Endometrium (tissue), 2 donors: ENCODE measurements around the gene SNRPD3.
A peak's percentile ranks its signal among the peaks of the same experiment; 100 is the strongest.

Experiments
- FAIRE-seq: peaks from 2 replicates; lab custom pipeline; 2012; peaks lifted over from hg19 to GRCh38; lab: Jason Lieb, UNC
- donor health status: control.
- donor health status: control.

Gene SNRPD3

GRCh38 chr22:24567668-24568067 lies 11.9 kb downstream of the SNRPD3 start:
- no peak for FAIRE-seq

- no peak for FAIRE-seq
These were observed 15.5 kb downstream of the SNRPD3 start for GRCh38 chr22:24571266-24571665.

- no peak for FAIRE-seq
These were observed 21.0 kb downstream of the SNRPD3 start for GRCh38 chr22:24576778-24577177.

GRCh38 chr22:24578355-24579257 lies 22.8 kb downstream of the SNRPD3 start:
- no peak for FAIRE-seq

- FAIRE-seq, result peak; percentile 99
These were observed 23.4 kb downstream of the SNRPD3 start for GRCh38 chr22:24579258-24579601.

GRCh38 chr22:24580276-24580675 lies 24.5 kb downstream of the SNRPD3 start:
- FAIRE-seq, result no peak

GRCh38 chr22:24582056-24582814 lies 26.4 kb downstream of the SNRPD3 start:
- no peak for FAIRE-seq

GRCh38 chr22:24583221-24584165 lies 27.7 kb downstream of the SNRPD3 start:
- no peak for FAIRE-seq

GRCh38 chr22:24584166-24584790 lies 28.5 kb downstream of the SNRPD3 start:
- no peak for FAIRE-seq

GRCh38 chr22:24584871-24585411 lies 29.1 kb downstream of the SNRPD3 start:
- FAIRE-seq, result no peak

- FAIRE-seq, result no peak
These were observed 29.7 kb downstream of the SNRPD3 start for GRCh38 chr22:24585461-24585860.

- no peak for FAIRE-seq
These were observed 30.2 kb downstream of the SNRPD3 start for GRCh38 chr22:24585927-24586546.

- FAIRE-seq, result no peak
These were observed 31.5 kb downstream of the SNRPD3 start for GRCh38 chr22:24587251-24587650.

GRCh38 chr22:24587948-24588347 lies 32.1 kb downstream of the SNRPD3 start:
- no peak for FAIRE-seq

- FAIRE-seq, result no peak
These were observed 32.6 kb downstream of the SNRPD3 start for GRCh38 chr22:24588381-24588756.

GRCh38 chr22:24588757-24589481 lies 33.1 kb downstream of the SNRPD3 start:
- FAIRE-seq, result no peak

GRCh38 chr22:24589518-24590030 lies 33.8 kb downstream of the SNRPD3 start:
- no peak for FAIRE-seq

- no peak for FAIRE-seq
These were observed 34.9 kb downstream of the SNRPD3 start for GRCh38 chr22:24590596-24591173.

- FAIRE-seq, result no peak
These were observed 35.6 kb downstream of the SNRPD3 start for GRCh38 chr22:24591286-24591830.
